Colonic mucosa (tissue), 4 donors: ENCODE measurements around the gene MRPS27. TPM values are rescaled to one million over a fixed set of nuclear protein-coding genes. Genes with fewer than 3 reads are reported as not detected.

Experiments used
- DNase-seq: peaks from one replicate; pipeline ENCODE4 v3.0.0-alpha.2; 2020
- H3K27ac ChIP-seq: fragments of 200-600 bp; one replicate; pipeline ENCODE4 v1.8.0; 2021
- H3K27me3 ChIP-seq: fragments of 200-600 bp; one replicate; pipeline ENCODE4 v1.8.0; 2021
- H3K36me3 ChIP-seq: fragments of 200-600 bp; one replicate; pipeline ENCODE4 v1.8.0; 2021
- H3K4me1 ChIP-seq: fragments of 200-600 bp; one replicate; pipeline ENCODE4 v1.8.0; 2021; ENCODE audit warnings: mild to moderate bottlenecking
- H3K4me3 ChIP-seq: fragments of 200-600 bp; one replicate; pipeline ENCODE4 v1.8.0; 2021
- H3K9ac ChIP-seq, 2 donors: one replicate each; pipeline ENCODE4 v1.7.0; 2013; ENCODE audit warnings: control low read depth in 2 of 2, low read depth in 2 of 2, low read length in 2 of 2
- H3K9me3 ChIP-seq: fragments of 200-600 bp; one replicate; pipeline ENCODE4 v1.8.0; 2021
- CTCF ChIP-seq: fragments of 200-600 bp; IDR thresholded peaks from one replicate; pipeline ENCODE4 v1.8.0; 2022; ENCODE audit warnings: antibody characterized with exemption, mild to moderate bottlenecking
- intact Hi-C: fragments of 100-400 bp; cut with DNase I; formaldehyde crosslinking; loops from one replicate; pipeline ENCODE4 v1.14.1; 2022
- total RNA-seq, 2 donors: library from RNA; stranded (reverse); fragmentation: NEBNext Ultra II Directional in 1 of 2; extraction: Animal tissue kit (Norgen Biotek cat#: 25700) in 1 of 2; gene quantifications; one replicate each; pipeline ENCODE4 v1.2.1, GENCODE V29; 2021
- donor health status: healthy.
- donor health status: DM: no; HTN: no; CAD: no.
- donor health status: DM: no; HTN: no; CAD: no.

The MRPS27 gene
- total RNA-seq, 2 donors from 2014 or later: 46.3 to 56.6 TPM

- no peak overlapping the region for H3K27ac ChIP-seq
- no peak for DNase-seq
- TF ChIP-seq CTCF: no peak
- no peaks in the 10 kb centered on the region for H3K4me1 ChIP-seq
- H3K36me3 ChIP-seq: no peaks in the 10 kb centered on the region
- no peaks in the 10 kb centered on the region for H3K27me3 ChIP-seq
- H3K9ac ChIP-seq: no peak overlapping the region
- no peak overlapping the region for H3K4me3 ChIP-seq
- intact Hi-C loops: no loop called here
- H3K9me3 ChIP-seq: no peaks in the 10 kb centered on the region
Observed at GRCh38 chr5:72280581-72281069, 39.4 kb downstream of the MRPS27 start.

- intact Hi-C loops: no loop called here
- H3K27me3 ChIP-seq: no peaks in the 10 kb centered on the region
- no peak for DNase-seq
- H3K36me3 ChIP-seq: no peaks in the 10 kb centered on the region
- no peak overlapping the region for H3K4me3 ChIP-seq
- H3K9ac ChIP-seq: no peak overlapping the region
- TF ChIP-seq CTCF: no peak
- no peak overlapping the region for H3K27ac ChIP-seq
- H3K4me1 ChIP-seq: no peaks in the 10 kb centered on the region
- no peaks in the 10 kb centered on the region for H3K9me3 ChIP-seq
Observed at GRCh38 chr5:72276219-72276752, 43.8 kb downstream of the MRPS27 start.

GRCh38 chr5:72273547-72273946 lies 46.5 kb downstream of the MRPS27 start:
- Histone ChIP-seq H3K27ac (no peak overlapping the region), H3K36me3 (no peaks in the 10 kb centered on the region), H3K9ac (no peak overlapping the region), H3K9me3 (no peaks in the 10 kb centered on the region), H3K4me3 (no peak overlapping the region), H3K27me3 (no peaks in the 10 kb centered on the region), H3K4me1 (no peaks in the 10 kb centered on the region)
- intact Hi-C loops: no loop called here
- DNase-seq: no peak
- TF ChIP-seq CTCF: no peak

GRCh38 chr5:72272398-72272797 lies 47.6 kb downstream of the MRPS27 start:
- no peaks in the 10 kb centered on the region for H3K27me3 ChIP-seq
- intact Hi-C loops: no loop called here
- no peaks in the 10 kb centered on the region for H3K4me1 ChIP-seq
- DNase-seq: no peak
- H3K9ac ChIP-seq: no peak overlapping the region
- no peak for TF ChIP-seq CTCF
- no peak overlapping the region for H3K4me3 ChIP-seq
- H3K9me3 ChIP-seq: no peaks in the 10 kb centered on the region
- no peak overlapping the region for H3K27ac ChIP-seq
- no peaks in the 10 kb centered on the region for H3K36me3 ChIP-seq

- Histone ChIP-seq H3K9me3 (no peaks in the 10 kb centered on the region), H3K4me3 (no peak overlapping the region), H3K27me3 (no peaks in the 10 kb centered on the region), H3K4me1 (no peaks in the 10 kb centered on the region), H3K9ac (no peak overlapping the region), H3K27ac (no peak overlapping the region), H3K36me3 (no peaks in the 10 kb centered on the region)
- intact Hi-C loops: no loop called here
- TF ChIP-seq CTCF: no peak
- no peak for DNase-seq
Observed at GRCh38 chr5:72271702-72272101, 48.3 kb downstream of the MRPS27 start.
